Suppressor macrophage (primary cell): ENCODE measurements around the gene COL23A1.

Source experiments
- DNase-seq, 4 experiments: peaks; one replicate each; pipeline ENCODE4 v3.0.0-alpha.2; 2020 to 2022

The COL23A1 gene

GRCh38 chr5:178474562-178475184, 115.5 kb downstream of the COL23A1 start:
- DNase-seq: no peak

GRCh38 chr5:178473854-178474253, 116.3 kb downstream of the COL23A1 start:
- DNase-seq: peak in 3 of 4 experiments; percentile 37 to 57 (median 49)

- DNase-seq: no peak
Observed at GRCh38 chr5:178472138-178472537, 118.1 kb downstream of the COL23A1 start.

GRCh38 chr5:178471711-178472110, 118.5 kb downstream of the COL23A1 start:
- DNase-seq: peak in 1 of 4 experiments; percentile 38

- no peak for DNase-seq
Observed at GRCh38 chr5:178470760-178471025, 119.5 kb downstream of the COL23A1 start.

GRCh38 chr5:178469975-178470759, 120.0 kb downstream of the COL23A1 start:
- DNase-seq: no peak

GRCh38 chr5:178469011-178469974, 120.9 kb downstream of the COL23A1 start:
- no peak for DNase-seq

GRCh38 chr5:178468196-178468685, 122.0 kb downstream of the COL23A1 start:
- DNase-seq: peak in 3 of 4 experiments; percentile 15 to 31 (median 29)

- peak; percentile 90 to 98 (median 95) for DNase-seq
Observed at GRCh38 chr5:178467568-178468195, 122.5 kb downstream of the COL23A1 start.

GRCh38 chr5:178467205-178467567, 123.0 kb downstream of the COL23A1 start:
- peak in 1 of 4 experiments; percentile 47 for DNase-seq

- DNase-seq: no peak
Observed at GRCh38 chr5:178466342-178466741, 123.9 kb downstream of the COL23A1 start.

- no peak for DNase-seq
Observed at GRCh38 chr5:178465861-178466288, 124.3 kb downstream of the COL23A1 start.

GRCh38 chr5:178465228-178465860, 124.8 kb downstream of the COL23A1 start:
- DNase-seq: no peak

GRCh38 chr5:178464431-178465048, 125.7 kb downstream of the COL23A1 start:
- DNase-seq: peak; percentile 38 to 65 (median 64)

- no peak for DNase-seq
Observed at GRCh38 chr5:178463321-178464155, 126.7 kb downstream of the COL23A1 start.

- DNase-seq: peak in 3 of 4 experiments; percentile 56 to 61 (median 57)
Observed at GRCh38 chr5:178462816-178463215, 127.4 kb downstream of the COL23A1 start.

GRCh38 chr5:178462076-178462475, 128.1 kb downstream of the COL23A1 start:
- no peak for DNase-seq

GRCh38 chr5:178461004-178461730, 129.0 kb downstream of the COL23A1 start:
- DNase-seq: peak; percentile 91 to 94 (median 92)

GRCh38 chr5:178460598-178460997, 129.6 kb downstream of the COL23A1 start:
- DNase-seq: no peak

- no peak for DNase-seq
Observed at GRCh38 chr5:178460174-178460573, 130.0 kb downstream of the COL23A1 start.
